HepG2 (cell line): ENCODE data around the gene UMOD. TPM values are rescaled to one million over a fixed set of nuclear protein-coding genes. Genes with fewer than 3 reads are reported as not detected.

Experiments
- ATAC-seq: fragments of 200-7000 bp; cut with Tn5 transposase; 3 replicates; pipeline ENCODE4 v1.9.1; 2020; ENCODE audit warnings: mild to moderate bottlenecking, moderate library complexity
- BruUV-seq: library from RNA; stranded (reverse); fragments of 400-500 nt; replicated peaks from 2 replicates; lab custom pipeline; 2021; lab: Mats Ljungman, UMichigan
- CTCF ChIA-PET: fragments of 300-600 bp; formaldehyde crosslinking; extraction: SDS; loops from one replicate; lab custom pipeline; 2021; ENCODE audit warnings: low total read pairs, inconsistent platforms, low intra/inter-chr PET ratio; lab: Yijun Ruan, JAX
- POLR2A ChIA-PET: fragments of 350-600 bp; sonication (Branson Sonifier 250); formaldehyde crosslinking; loops from one replicate; lab custom pipeline; 2020; ENCODE audit warnings: antibody characterized with exemption, inconsistent platforms; lab: Yijun Ruan, JAX
- DNase-seq: peaks from one replicate; pipeline ENCODE4 v3.0.0-alpha.2; 2015; ENCODE audit warnings: low spot score
- FAIRE-seq: peaks from 3 replicates; lab custom pipeline; 2011; peaks lifted over from hg19 to GRCh38; lab: Jason Lieb, UNC
- H2AFZ ChIP-seq: one replicate; pipeline ENCODE4 v1.6.1; 2011; ENCODE audit warnings: low read length, inconsistent platforms
- H3K27ac ChIP-seq: fragments of 300-600 bp; 3 replicates; pipeline ENCODE4 v1.8.0; 2011; ENCODE audit warnings: mixed run types, mild to moderate bottlenecking, mixed read lengths, low read length, inconsistent platforms; ENCODE audit not compliant: insufficient read depth; ENCODE audit errors: extremely low read length
- H3K27me3 ChIP-seq, 2 experiments: fragments of 200-600 bp in 1 of 2; 2 replicates in 1 of 2; 3 replicates in 1 of 2; pipeline versions ENCODE4 v1.6.0 to v1.8.0; 2011; ENCODE audit warnings: low read length in 2 of 2, mild to moderate bottlenecking in 2 of 2, moderate library complexity in 2 of 2, inconsistent platforms in 1 of 2; ENCODE audit not compliant: insufficient read depth in 2 of 2, control insufficient read depth in 1 of 2
- H3K36me3 ChIP-seq, 2 experiments: fragments of 200-600 bp in 1 of 2; replicated peaks in 1 of 2; 2 replicates in 1 of 2; 3 replicates in 1 of 2; pipeline versions ENCODE4 v1.5.1 to v1.8.0; 2011; ENCODE audit warnings: low read length in 2 of 2, inconsistent platforms in 1 of 2; ENCODE audit not compliant: insufficient read depth in 2 of 2, control insufficient read depth in 1 of 2
- H3K4me1 ChIP-seq: 2 replicates; pipeline ENCODE4 v1.5.1; 2012; ENCODE audit warnings: low read length, inconsistent platforms; ENCODE audit not compliant: insufficient read depth
- H3K4me2 ChIP-seq: 2 replicates; pipeline ENCODE4 v1.6.0; 2011; ENCODE audit warnings: low read depth, low read length, inconsistent platforms
- H3K4me3 ChIP-seq, 3 experiments: fragments of 200-600 bp in 1 of 3; sonication (generic), shearing (Covaris generic) in 1 of 3; replicated peaks in 1 of 3; 2 replicates each; pipeline ENCODE4 v1.5.1; 2011 to 2016; ENCODE audit warnings: low read length in 3 of 3, inconsistent platforms in 2 of 3, low read depth in 2 of 3, mild to moderate bottlenecking in 2 of 3, control low read depth in 1 of 3, mixed read lengths in 1 of 3; ENCODE audit not compliant: insufficient read depth in 1 of 3
- H3K79me2 ChIP-seq: one replicate; pipeline ENCODE4 v1.6.1; 2011; ENCODE audit warnings: low read length, inconsistent platforms; ENCODE audit not compliant: insufficient read depth
- H3K9ac ChIP-seq: 2 replicates; pipeline ENCODE4 v1.6.0; 2011; ENCODE audit warnings: mild to moderate bottlenecking, low read depth, low read length, inconsistent platforms; ENCODE audit not compliant: insufficient read depth
- H3K9me3 ChIP-seq: 2 replicates; pipeline ENCODE4 v1.5.1; 2012; ENCODE audit warnings: mild to moderate bottlenecking, low read length
- H4K20me1 ChIP-seq: 2 replicates; pipeline ENCODE4 v1.6.0; 2011; ENCODE audit warnings: inconsistent platforms, mild to moderate bottlenecking, low read length, moderate library complexity; ENCODE audit not compliant: insufficient read depth
- ARHGAP35 ChIP-seq: sonication (generic); formaldehyde crosslinking; IDR thresholded peaks from 2 replicates; pipeline ENCODE4 v1.9.0; 2022; ENCODE audit warnings: mild to moderate bottlenecking, inconsistent platforms, moderate library complexity, missing genetic modification reagents, borderline replicate concordance
- CBX5 ChIP-seq: sonication (generic); formaldehyde crosslinking; IDR thresholded peaks from 2 replicates; pipeline ENCODE4 v1.4.0; 2020; ENCODE audit warnings: missing genetic modification reagents, borderline replicate concordance
- GABPA ChIP-seq, 2 experiments: IDR thresholded peaks; 2 replicates each; pipeline ENCODE4 v1.6.1; 2011 to 2016; ENCODE audit warnings: low read depth in 2 of 2, low read length in 1 of 2, missing biosample characterization in 1 of 2, missing genetic modification characterization in 1 of 2
- SAP130 ChIP-seq: IDR thresholded peaks from 2 replicates; pipeline ENCODE4 v1.6.1; 2016; ENCODE audit warnings: low read depth
- YEATS2 ChIP-seq: sonication (generic); formaldehyde crosslinking; IDR thresholded peaks from 2 replicates; pipeline ENCODE4 v1.4.0; 2020; ENCODE audit warnings: missing genetic modification reagents, borderline replicate concordance
- ZNF550 ChIP-seq: sonication (generic); formaldehyde crosslinking; IDR thresholded peaks from 2 replicates; pipeline ENCODE4 v1.4.0; 2020; ENCODE audit warnings: mild to moderate bottlenecking, missing genetic modification reagents, borderline replicate concordance
- ZNF891 ChIP-seq: sonication (generic); formaldehyde crosslinking; IDR thresholded peaks from 2 replicates; pipeline ENCODE4 v1.5.0; 2020; ENCODE audit warnings: mild to moderate bottlenecking, missing genetic modification reagents
- WGBS: methylation state at CpG from one replicate; pipeline ENCODE4 v1.1.6; 2017; ENCODE audit warnings: low lambda C conversion rate; 5-methylcytosine and 5-hydroxymethylcytosine counted together
- in situ Hi-C: cut with HindIII; loops from 2 replicates; pipeline ENCODE4 v1.10.0; 2017; ENCODE audit warnings: low pct_unique_long_range_greater_than_20kb; ENCODE audit not compliant: extremely low pct_ligation_motif_present
- intact Hi-C: fragments of 100-400 bp; cut with micrococcal nuclease; formaldehyde crosslinking; loops from one replicate; pipeline ENCODE4 v1.10.0; 2022; ENCODE audit not compliant: unreplicated experiment
- polyA plus RNA-seq, 8 experiments: library from polyadenylated mRNA; depleted of rRNA in 3 of 8; stranded (reverse) in 7 of 8; unstranded in 1 of 8; fragments of >200 nt; fragmentation: Illumina TruSeq in 4 of 8; extraction: Trizol in 4 of 8; gene quantifications; 2 replicates each; pipeline versions ENCODE4 v1.2.1 to v1.2.3, GENCODE V29; 2011 to 2016; ENCODE audit warnings: low read depth in 4 of 8, missing spikeins in 1 of 8, mixed read lengths in 1 of 8; ENCODE audit not compliant: insufficient read depth in 1 of 8
- total RNA-seq, 5 experiments: library from RNA; depleted of rRNA; stranded (reverse); fragments of >200 nt; fragmentation: Illumina TruSeq; extraction: Trizol; gene quantifications; 2 replicates each; pipeline ENCODE4 v1.2.3, GENCODE V29; 2016; ENCODE audit warnings: low read depth in 1 of 5
- TF ChIP-seq, protein P1 (sequence below): sonication (generic); formaldehyde crosslinking; IDR thresholded peaks from 2 replicates; pipeline ENCODE4 v1.5.1; 2020; ENCODE audit warnings: missing genetic modification reagents, mild to moderate bottlenecking, borderline replicate concordance
- TF ChIP-seq, protein P2 (sequence below): sonication (generic); formaldehyde crosslinking; conservative IDR thresholded peaks from 2 replicates; pipeline ENCODE4 v1.8.0; 2022; ENCODE audit warnings: mild to moderate bottlenecking, moderate library complexity, missing genetic modification reagents
- TF ChIP-seq, protein P3 (sequence below): sonication (generic); formaldehyde crosslinking; IDR thresholded peaks from 2 replicates; pipeline ENCODE4 v1.4.0; 2020; ENCODE audit warnings: missing genetic modification reagents, low read depth, mild to moderate bottlenecking, borderline replicate concordance
- TF ChIP-seq, protein P4 (sequence below): sonication (generic); formaldehyde crosslinking; IDR thresholded peaks from 2 replicates; pipeline ENCODE4 v1.4.0; 2020; ENCODE audit warnings: mild to moderate bottlenecking, missing genetic modification reagents

UMOD gene
- total and polyA plus RNA-seq, 2 of the 13 experiments (the other 11 are each of a cell fraction or from before 2014, with no cell fraction given) = not detected

DNA sequence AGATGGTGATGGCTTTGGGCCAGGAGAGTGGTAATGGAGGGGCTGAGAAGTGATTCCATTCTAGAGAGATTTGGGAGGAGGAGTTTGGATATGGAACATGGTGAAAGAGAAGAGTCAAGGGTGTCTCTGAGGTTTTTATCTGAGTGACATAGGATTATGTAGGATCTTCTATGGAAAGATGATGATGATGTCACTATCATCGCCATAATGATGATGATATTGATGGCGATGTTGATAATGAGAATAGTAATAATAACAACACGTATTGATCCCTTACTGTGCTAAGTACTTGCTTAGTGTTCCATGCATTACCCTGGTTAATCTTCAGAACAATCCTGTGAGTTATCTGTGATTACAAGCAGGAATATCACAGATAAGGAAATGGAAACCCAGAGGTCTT is 35.5 kb upstream of the UMOD start (continued):
- TF ChIP-seq ARHGAP35 (CRISPR knock-in tag) = no peak
- TF ChIP-seq, protein P1, sequence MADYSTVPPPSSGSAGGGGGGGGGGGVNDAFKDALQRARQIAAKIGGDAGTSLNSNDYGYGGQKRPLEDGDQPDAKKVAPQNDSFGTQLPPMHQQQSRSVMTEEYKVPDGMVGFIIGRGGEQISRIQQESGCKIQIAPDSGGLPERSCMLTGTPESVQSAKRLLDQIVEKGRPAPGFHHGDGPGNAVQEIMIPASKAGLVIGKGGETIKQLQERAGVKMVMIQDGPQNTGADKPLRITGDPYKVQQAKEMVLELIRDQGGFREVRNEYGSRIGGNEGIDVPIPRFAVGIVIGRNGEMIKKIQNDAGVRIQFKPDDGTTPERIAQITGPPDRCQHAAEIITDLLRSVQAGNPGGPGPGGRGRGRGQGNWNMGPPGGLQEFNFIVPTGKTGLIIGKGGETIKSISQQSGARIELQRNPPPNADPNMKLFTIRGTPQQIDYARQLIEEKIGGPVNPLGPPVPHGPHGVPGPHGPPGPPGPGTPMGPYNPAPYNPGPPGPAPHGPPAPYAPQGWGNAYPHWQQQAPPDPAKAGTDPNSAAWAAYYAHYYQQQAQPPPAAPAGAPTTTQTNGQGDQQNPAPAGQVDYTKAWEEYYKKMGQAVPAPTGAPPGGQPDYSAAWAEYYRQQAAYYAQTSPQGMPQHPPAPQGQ (CRISPR knock-in tag) = no peak

GRCh38 chr16:20385844-20386832 is 33.6 kb upstream of the UMOD start:
- Histone ChIP-seq H4K20me1 (no peaks in the 10 kb centered on the region), H3K4me3 (peak overlapping the region; percentile 27 to 70 (median 53)), H3K27me3 (no peaks in the 10 kb centered on the region), H3K9me3 (no peaks in the 10 kb centered on the region), H3K4me1 (peaks cover 21% of the 10 kb centered on the region), H3K79me2 (no peaks in the 10 kb centered on the region), H3K4me2 (peak overlapping the region; percentile 99), H3K36me3 (no peaks in the 10 kb centered on the region), H2AFZ (peak overlapping the region; percentile 67), H3K9ac (peak overlapping the region; percentile 46), H3K27ac (peak overlapping the region; percentile 49)
- FAIRE-seq (peak; percentile 94), DNase-seq (peak; percentile 67), ATAC-seq (peak; percentile 66)
- CTCF ChIA-PET = interaction anchor here (1.3 to 1.9 kb wide), 4 partner anchors 26 to 487 kb away, joined by 3 to 10 read pairs (median 6); no protein-coding TSS in a partner anchor
- WGBS = 2% methylated on average over 30 of the region's 30 CpGs
- in situ Hi-C loops (loop anchor here (5.0 to 25.0 kb wide), 2 partner anchors 489 to 799 kb away; no protein-coding TSS in a partner anchor), intact Hi-C loops (loop anchor here (5.0 kb wide), 1 partner anchor 231 kb away; no protein-coding TSS in a partner anchor)
- BruUV-seq = no TSS peak
- POLR2A ChIA-PET = interaction anchor here (0.6 to 1.6 kb wide), 6 partner anchors 9 to 830 kb away, joined by 3 to 7 read pairs (median 4); partner anchors contain the start of gene ACSM5
- 0 out of 2 replicates have a peak, but pooled peaks have one; percentile 16 for TF ChIP-seq YEATS2 (CRISPR knock-in tag)
- TF ChIP-seq, protein P2, sequence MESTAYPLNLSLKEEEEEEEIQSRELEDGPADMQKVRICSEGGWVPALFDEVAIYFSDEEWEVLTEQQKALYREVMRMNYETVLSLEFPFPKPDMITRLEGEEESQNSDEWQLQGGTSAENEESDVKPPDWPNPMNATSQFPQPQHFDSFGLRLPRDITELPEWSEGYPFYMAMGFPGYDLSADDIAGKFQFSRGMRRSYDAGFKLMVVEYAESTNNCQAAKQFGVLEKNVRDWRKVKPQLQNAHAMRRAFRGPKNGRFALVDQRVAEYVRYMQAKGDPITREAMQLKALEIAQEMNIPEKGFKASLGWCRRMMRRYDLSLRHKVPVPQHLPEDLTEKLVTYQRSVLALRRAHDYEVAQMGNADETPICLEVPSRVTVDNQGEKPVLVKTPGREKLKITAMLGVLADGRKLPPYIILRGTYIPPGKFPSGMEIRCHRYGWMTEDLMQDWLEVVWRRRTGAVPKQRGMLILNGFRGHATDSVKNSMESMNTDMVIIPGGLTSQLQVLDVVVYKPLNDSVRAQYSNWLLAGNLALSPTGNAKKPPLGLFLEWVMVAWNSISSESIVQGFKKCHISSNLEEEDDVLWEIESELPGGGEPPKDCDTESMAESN (CRISPR knock-in tag) = peak; percentile 78
- TF ChIP-seq, protein P3, sequence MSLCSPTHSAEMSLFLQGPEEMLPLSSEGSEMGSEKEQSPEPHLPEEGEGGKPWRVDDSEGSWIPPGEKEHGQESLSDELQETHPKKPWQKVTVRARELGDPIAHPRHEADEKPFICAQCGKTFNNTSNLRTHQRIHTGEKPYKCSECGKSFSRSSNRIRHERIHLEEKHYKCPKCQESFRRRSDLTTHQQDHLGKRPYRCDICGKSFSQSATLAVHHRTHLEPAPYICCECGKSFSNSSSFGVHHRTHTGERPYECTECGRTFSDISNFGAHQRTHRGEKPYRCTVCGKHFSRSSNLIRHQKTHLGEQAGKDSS = peak; percentile 43; the same call in 1 of the 2 replicates
- TF ChIP-seq, protein P4, sequence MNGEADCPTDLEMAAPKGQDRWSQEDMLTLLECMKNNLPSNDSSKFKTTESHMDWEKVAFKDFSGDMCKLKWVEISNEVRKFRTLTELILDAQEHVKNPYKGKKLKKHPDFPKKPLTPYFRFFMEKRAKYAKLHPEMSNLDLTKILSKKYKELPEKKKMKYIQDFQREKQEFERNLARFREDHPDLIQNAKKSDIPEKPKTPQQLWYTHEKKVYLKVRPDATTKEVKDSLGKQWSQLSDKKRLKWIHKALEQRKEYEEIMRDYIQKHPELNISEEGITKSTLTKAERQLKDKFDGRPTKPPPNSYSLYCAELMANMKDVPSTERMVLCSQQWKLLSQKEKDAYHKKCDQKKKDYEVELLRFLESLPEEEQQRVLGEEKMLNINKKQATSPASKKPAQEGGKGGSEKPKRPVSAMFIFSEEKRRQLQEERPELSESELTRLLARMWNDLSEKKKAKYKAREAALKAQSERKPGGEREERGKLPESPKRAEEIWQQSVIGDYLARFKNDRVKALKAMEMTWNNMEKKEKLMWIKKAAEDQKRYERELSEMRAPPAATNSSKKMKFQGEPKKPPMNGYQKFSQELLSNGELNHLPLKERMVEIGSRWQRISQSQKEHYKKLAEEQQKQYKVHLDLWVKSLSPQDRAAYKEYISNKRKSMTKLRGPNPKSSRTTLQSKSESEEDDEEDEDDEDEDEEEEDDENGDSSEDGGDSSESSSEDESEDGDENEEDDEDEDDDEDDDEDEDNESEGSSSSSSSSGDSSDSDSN (CRISPR knock-in tag) = peak; percentile 72
- peak; percentile 85; the same call in 1 of the 2 replicates for TF ChIP-seq ZNF550 (CRISPR knock-in tag)
- TF ChIP-seq GABPA (IDR thresholded peaks at IDR 0.05; ENCODE audit: low read depth, low read length) = 0 out of 2 replicates have a peak, but pooled peaks have one; percentile 18
- TF ChIP-seq GABPA (CRISPR knock-in tag; IDR thresholded peaks at IDR 0.05; ENCODE audit: low read depth) = peak; percentile 63
- peak; percentile 66; the same call in 1 of the 2 replicates for TF ChIP-seq ZNF891
- peak; percentile 5; the same call in 1 of the 2 replicates for TF ChIP-seq CBX5 (CRISPR knock-in tag)
- TF ChIP-seq SAP130 = peak; percentile 33
